Stimulated activated effector memory CD8-positive, alpha-beta T cell treated with anti-CD3 and anti-CD28 coated beads, Interleukin-12 subunit alpha, Interleukin-12 subunit beta, amount 100 ng/mL, for 72 hours (primary cell): Measurements from ENCODE around the gene VWF.
"Not testable (repeated sequence)": the region's sequence is repeated elsewhere in the genome, so short reads cannot be mapped to it uniquely, and the experiment has no call there.

Source experiments
- ATAC-seq: fragments of 150-1000 bp; cut with Tn5 transposase; 2 replicates; pipeline ENCODE4 v1.10.0; 2021
- DNase-seq, 2 donors: peaks; one replicate each; pipeline ENCODE4 v3.0.0; 2021 to 2022; ENCODE audit warnings: low spot score in 2 of 2
- H3K27ac Mint-ChIP-seq: one replicate; pipeline ENCODE4 v1.8.0; 2022; ENCODE audit warnings: mild to moderate bottlenecking, mixed read lengths
- H3K36me3 Mint-ChIP-seq: one replicate; pipeline ENCODE4 v1.8.0; 2022; ENCODE audit warnings: mild to moderate bottlenecking, mixed read lengths
- H3K4me1 Mint-ChIP-seq: one replicate; pipeline ENCODE4 v1.8.0; 2022; ENCODE audit warnings: mixed read lengths
- H3K4me3 Mint-ChIP-seq: one replicate; pipeline ENCODE4 v1.8.0; 2022; ENCODE audit warnings: mild to moderate bottlenecking, mixed read lengths
- H3K9me3 Mint-ChIP-seq: one replicate; pipeline ENCODE4 v1.8.0; 2022; ENCODE audit warnings: mixed read lengths

Gene VWF

GRCh38 chr12:6123258-6123657 lies 1.2 kb downstream of the VWF start:
- Mint-ChIP-seq H3K4me1 (no peaks in the 10 kb centered on the region), H3K4me3 (no peak overlapping the region), H3K9me3 (no peaks in the 10 kb centered on the region), H3K36me3 (no peaks in the 10 kb centered on the region), H3K27ac (no peak overlapping the region)
- ATAC-seq (no peak), DNase-seq (no peak)

DNA sequence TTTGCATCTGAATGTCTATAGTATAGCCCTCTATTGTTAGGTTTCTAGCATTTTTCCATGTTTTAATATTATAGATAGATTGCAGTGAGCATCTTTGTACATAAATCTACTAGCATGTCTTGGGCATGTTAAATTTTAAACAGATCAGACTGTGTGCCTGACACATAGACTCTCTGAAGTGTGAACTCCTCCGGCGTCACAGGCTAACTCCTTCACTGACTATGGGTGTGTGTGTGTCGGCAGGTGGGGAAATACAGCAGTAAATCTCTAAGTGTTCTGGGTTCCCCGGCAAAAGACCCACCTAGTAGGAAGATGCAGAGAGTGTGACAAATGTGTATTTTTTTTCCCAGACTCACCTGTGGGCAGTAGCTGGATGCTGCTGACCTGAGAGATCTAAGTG lies 2.3 kb downstream of the VWF start:
- Mint-ChIP-seq H3K9me3 (no peaks in the 10 kb centered on the region), H3K36me3 (no peaks in the 10 kb centered on the region), H3K4me1 (no peaks in the 10 kb centered on the region), H3K27ac (no peak overlapping the region), H3K4me3 (no peak overlapping the region)
- ATAC-seq (no peak), DNase-seq (no peak)

GRCh38 chr12:6120796-6121473 lies 3.5 kb downstream of the VWF start:
- H3K27ac Mint-ChIP-seq, result no peak overlapping the region
- H3K4me1 Mint-ChIP-seq, result no peaks in the 10 kb centered on the region
- ATAC-seq (no peak), DNase-seq (no peak)
- H3K4me3 Mint-ChIP-seq, result no peak overlapping the region
- no peaks in the 10 kb centered on the region for H3K36me3 Mint-ChIP-seq
- no peaks in the 10 kb centered on the region for H3K9me3 Mint-ChIP-seq

DNA sequence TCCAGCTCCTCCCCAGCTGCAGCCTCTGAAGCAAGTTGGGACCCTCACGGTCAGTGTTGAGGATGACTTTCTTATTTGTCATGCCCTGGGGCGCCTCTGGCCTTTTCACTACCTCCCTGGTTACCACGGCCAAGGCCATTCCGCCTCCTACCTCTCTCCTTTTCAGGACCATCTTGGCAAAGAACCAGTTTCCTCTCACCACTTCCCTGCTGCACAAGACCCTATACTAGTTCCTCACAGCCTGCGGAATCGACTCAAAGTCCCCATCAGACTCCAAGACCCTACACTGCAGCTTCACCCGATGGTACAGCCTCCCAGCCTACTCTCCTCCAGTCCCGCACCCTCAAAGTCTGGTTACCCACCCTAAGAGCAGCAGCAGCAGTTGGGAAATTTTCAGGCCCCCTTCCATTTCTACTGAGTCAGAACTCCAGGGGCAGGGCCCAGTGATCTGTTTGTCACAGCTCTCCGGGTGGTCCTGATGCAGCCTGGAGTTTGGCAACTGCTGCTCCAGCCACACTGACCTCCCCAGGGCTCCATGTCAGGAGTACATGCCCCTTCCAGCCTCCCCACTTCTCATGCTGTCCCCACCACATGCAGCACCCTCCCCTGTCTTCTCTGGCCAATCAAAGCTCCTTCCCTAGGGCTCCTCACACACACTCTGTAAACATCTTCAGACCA lies 5.4 kb downstream of the VWF start:
- DNase-seq, result no peak
- no peak for ATAC-seq
- no peak overlapping the region for H3K27ac Mint-ChIP-seq
- no peaks in the 10 kb centered on the region for H3K36me3 Mint-ChIP-seq
- no peak overlapping the region for H3K4me3 Mint-ChIP-seq
- H3K9me3 Mint-ChIP-seq, result no peaks in the 10 kb centered on the region
- no peaks in the 10 kb centered on the region for H3K4me1 Mint-ChIP-seq

DNA sequence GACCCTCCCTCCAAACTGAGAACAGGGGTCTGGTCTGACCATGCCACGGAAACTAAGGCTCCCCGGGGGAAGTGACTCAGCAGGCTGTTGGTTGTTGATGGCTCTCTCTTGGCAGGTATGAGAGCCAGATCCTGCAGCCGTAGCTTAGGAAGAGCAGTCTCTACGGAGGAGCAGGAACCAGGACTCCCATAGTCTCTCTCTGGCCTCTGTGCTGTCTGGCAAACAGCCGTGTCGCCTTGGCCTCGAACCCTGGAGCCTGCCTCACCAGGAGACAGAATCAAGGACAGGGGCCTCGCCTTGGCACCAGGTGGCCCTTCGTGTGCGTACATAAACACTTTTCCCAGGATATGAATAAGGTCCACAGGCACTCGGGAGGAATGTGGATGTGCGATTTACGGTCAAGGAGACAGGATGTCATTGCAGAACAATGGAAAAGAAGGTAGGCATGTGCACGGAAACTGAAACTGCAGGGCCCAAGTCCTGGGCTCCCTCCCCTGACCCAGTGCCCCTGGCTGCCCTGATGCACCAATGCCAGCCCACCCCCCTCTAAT lies 7.9 kb downstream of the VWF start:
- Mint-ChIP-seq H3K4me1 (no peaks in the 10 kb centered on the region), H3K9me3 (no peaks in the 10 kb centered on the region), H3K4me3 (no peak overlapping the region), H3K36me3 (no peaks in the 10 kb centered on the region), H3K27ac (no peak overlapping the region)
- ATAC-seq (no peak), DNase-seq (no peak)

GRCh38 chr12:6115389-6115788 lies 9.1 kb downstream of the VWF start:
- ATAC-seq (peak; percentile 79), DNase-seq (no peak)
- Mint-ChIP-seq H3K27ac (no peak overlapping the region), H3K36me3 (no peaks in the 10 kb centered on the region), H3K4me1 (no peaks in the 10 kb centered on the region), H3K9me3 (no peaks in the 10 kb centered on the region), H3K4me3 (no peak overlapping the region)

GRCh38 chr12:6114476-6114870 lies 10.0 kb downstream of the VWF start:
- H3K36me3 Mint-ChIP-seq, result no peaks in the 10 kb centered on the region
- no peak overlapping the region for H3K27ac Mint-ChIP-seq
- no peaks in the 10 kb centered on the region for H3K9me3 Mint-ChIP-seq
- no peak for DNase-seq
- ATAC-seq, result no peak
- no peak overlapping the region for H3K4me3 Mint-ChIP-seq
- no peaks in the 10 kb centered on the region for H3K4me1 Mint-ChIP-seq

DNA sequence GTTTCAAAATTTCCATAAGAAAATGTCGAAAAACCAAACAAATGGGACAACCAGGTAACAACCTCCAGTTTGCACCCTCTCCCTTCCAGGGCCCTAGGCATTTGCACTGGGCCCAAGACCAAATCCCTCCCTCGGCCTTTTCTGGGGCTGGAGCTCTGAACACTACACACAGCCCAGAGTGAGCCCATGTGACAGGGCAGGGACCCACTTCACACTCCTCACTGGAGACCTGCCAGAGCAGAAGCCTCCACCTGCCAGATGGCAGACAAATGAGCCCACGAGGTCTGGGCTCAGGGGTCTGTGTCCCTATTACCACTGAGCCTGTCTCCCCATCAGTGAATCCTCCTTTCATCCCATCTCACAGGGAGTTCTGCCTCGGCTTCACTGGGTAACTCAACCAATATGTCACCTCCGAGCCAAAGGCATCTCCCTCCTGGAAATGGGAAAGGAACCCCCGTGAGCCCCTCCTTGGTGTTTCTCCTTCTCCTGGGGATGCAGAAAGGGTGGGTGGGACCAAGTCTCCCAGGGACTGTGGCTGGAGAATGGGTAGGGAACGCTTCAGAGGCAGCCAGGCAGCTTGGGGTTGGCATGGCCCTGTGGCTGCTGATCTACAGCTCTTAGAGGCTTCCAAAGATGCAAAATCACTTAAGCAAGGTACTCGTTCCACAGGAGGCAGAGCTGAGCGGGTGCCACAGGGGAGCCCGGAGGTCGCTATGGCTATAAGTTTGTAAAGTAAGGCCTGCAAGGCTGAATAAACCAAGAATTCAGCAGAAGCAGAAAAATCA lies 10.6 kb downstream of the VWF start:
- no peak for ATAC-seq
- Mint-ChIP-seq H3K27ac (no peak overlapping the region), H3K9me3 (no peaks in the 10 kb centered on the region), H3K4me1 (no peaks in the 10 kb centered on the region), H3K4me3 (no peak overlapping the region), H3K36me3 (no peaks in the 10 kb centered on the region)
- DNase-seq, result no peak

DNA sequence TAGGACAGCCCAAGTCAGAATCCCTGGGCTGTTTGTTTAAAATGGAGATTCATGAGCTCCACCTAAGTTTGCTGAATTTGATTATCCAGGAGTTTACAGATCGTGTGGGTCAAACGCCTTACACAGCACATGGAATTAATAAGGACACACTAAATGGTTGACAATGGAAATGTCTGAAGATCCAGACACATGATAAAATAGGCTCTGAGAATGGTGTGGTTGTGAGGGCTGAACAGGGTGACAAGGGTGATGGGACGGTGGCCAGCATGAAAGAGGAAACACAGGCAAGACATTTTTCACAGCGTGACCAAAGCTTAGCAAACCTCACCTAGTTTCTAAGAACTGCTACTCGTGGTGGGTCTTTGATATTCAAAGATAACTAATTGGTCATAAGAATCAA lies 12.5 kb downstream of the VWF start:
- Mint-ChIP-seq H3K9me3 (no peaks in the 10 kb centered on the region), H3K36me3 (no peaks in the 10 kb centered on the region), H3K27ac (no peak overlapping the region), H3K4me3 (no peak overlapping the region), H3K4me1 (no peaks in the 10 kb centered on the region)
- DNase-seq (no peak), ATAC-seq (no peak)

DNA sequence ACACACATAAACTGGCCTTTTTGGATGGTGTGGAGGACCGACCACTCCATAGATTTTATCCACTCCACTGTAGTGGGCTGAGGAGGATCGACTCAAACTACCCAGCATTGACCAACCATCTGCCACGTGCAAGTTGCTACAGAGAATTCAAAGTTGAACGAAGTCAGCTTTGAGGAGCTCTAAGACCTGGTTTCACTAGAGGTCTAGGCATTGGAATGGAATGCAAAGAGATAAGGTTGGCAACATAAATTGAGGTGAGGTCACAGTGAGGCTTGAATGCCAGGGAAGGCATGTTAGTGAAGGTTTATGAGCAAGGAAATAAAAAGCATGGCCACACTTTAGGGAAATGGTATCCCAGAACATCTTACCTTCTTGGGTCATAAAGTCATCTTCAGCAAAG lies 14.5 kb downstream of the VWF start:
- Mint-ChIP-seq H3K4me3 (no peak overlapping the region), H3K36me3 (no peaks in the 10 kb centered on the region), H3K27ac (no peak overlapping the region), H3K9me3 (no peaks in the 10 kb centered on the region), H3K4me1 (no peaks in the 10 kb centered on the region)
- DNase-seq, result no peak
- no peak for ATAC-seq

DNA sequence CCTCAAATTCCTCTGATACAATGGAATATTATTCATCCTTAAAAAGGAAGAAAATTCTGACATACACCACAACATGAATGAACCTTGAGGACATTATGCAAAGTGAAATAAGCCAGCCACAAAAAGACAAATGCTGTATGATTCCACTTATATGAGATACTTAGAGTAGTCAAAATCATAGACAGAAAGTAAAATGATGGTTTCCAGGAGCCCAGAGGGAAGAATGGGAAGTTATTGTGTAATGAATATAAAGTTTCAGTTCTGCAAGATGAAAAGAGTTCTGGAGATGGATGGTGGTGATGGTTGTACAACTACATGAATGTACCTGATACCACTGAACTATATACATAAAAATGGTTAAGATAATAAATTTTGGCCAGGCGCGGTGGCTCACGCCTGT lies 18.3 kb downstream of the VWF start:
- Mint-ChIP-seq H3K4me1 (peaks cover 4% of the 10 kb centered on the region), H3K36me3 (no peaks in the 10 kb centered on the region), H3K27ac (no peak overlapping the region), H3K4me3 (no peak overlapping the region), H3K9me3 (no peaks in the 10 kb centered on the region)
- no peak for ATAC-seq
- no peak for DNase-seq

GRCh38 chr12:6104842-6105241 lies 19.6 kb downstream of the VWF start:
- H3K36me3 Mint-ChIP-seq, result no peaks in the 10 kb centered on the region
- no peaks in the 10 kb centered on the region for H3K9me3 Mint-ChIP-seq
- no peak overlapping the region for H3K4me3 Mint-ChIP-seq
- peaks cover 4% of the 10 kb centered on the region for H3K4me1 Mint-ChIP-seq
- ATAC-seq (peak; percentile 71), DNase-seq (no peak)
- H3K27ac Mint-ChIP-seq, result no peak overlapping the region

GRCh38 chr12:6104027-6104426 lies 20.4 kb downstream of the VWF start:
- Mint-ChIP-seq H3K27ac (no peak overlapping the region), H3K36me3 (no peaks in the 10 kb centered on the region), H3K4me1 (peaks cover 4% of the 10 kb centered on the region), H3K4me3 (no peak overlapping the region), H3K9me3 (no peaks in the 10 kb centered on the region)
- no peak for ATAC-seq
- no peak for DNase-seq

DNA sequence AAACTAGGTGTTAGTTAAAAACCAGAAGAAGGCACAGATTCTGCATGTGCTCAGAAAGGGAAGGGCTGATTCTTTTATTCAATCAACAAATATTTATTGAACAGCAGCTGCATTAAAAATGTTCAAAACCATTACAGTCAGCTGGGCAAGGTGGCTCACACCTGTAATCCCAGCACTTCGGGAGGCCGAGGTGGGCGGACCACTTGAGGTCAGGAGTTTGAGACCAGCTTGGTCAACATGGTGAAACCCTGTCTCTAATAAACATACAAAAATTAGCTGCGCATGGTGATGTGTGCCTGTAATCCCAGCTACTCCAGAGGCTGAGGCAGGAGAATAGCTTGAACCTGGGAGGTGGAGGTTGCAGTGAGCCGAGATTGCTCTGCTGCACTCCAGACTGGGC lies 22.4 kb downstream of the VWF start:
- not testable (repeated sequence) for H3K4me3 Mint-ChIP-seq, DNase-seq, H3K9me3 Mint-ChIP-seq, H3K27ac Mint-ChIP-seq, ATAC-seq, H3K4me1 Mint-ChIP-seq, H3K36me3 Mint-ChIP-seq

DNA sequence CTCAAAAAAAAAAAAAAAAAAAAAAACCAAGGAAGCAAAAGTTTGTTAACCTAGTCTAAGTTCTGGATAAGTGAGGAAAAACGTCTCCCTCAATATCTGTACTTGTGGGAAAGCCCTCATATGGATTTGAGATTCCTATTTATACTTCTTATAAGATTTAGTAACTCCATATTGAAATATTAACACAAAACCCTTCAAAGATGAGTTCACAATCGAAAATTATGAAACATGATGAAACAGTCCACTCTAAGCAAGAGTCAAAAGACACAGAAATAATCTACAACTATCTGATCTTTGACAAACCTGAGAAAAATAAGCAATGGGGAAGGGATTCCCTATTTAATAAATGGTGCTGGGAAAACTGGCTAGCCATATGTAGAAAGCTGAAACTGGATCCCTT lies 25.2 kb downstream of the VWF start:
- no peaks in the 10 kb centered on the region for H3K9me3 Mint-ChIP-seq
- DNase-seq (no peak), ATAC-seq (no peak)
- H3K4me3 Mint-ChIP-seq, result no peak overlapping the region
- H3K27ac Mint-ChIP-seq, result no peak overlapping the region
- no peaks in the 10 kb centered on the region for H3K36me3 Mint-ChIP-seq
- peaks cover 4% of the 10 kb centered on the region for H3K4me1 Mint-ChIP-seq

DNA sequence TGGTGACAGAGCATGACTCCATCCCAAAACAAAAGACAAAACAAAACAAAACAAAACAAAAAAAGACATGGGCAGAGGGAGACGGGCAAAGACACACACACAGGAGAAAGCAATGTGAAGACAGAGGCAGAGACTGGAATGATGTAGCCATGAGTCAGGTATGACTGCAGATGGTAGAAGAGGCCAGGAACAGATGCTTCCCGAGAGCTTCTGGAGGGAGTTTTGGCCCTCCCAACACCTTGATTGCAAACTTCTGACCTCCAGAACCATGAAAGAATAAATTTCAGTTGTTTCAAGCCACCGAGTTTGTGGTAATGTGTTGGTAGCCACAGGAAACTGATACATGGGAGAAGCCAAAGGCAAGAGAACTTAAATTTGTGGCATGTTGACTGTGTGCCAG lies 27.1 kb downstream of the VWF start:
- Mint-ChIP-seq H3K4me3 (no peak overlapping the region), H3K27ac (no peak overlapping the region), H3K4me1 (peaks cover 11% of the 10 kb centered on the region), H3K9me3 (no peaks in the 10 kb centered on the region), H3K36me3 (no peaks in the 10 kb centered on the region)
- no peak for DNase-seq
- no peak for ATAC-seq
